Activated T-helper 17 cell treated with anti-CD3 and anti-CD28 coated beads, Interleukin-2, amount 50 U/mL, for 72 hours (primary cell): ENCODE measurements around the gene SEMA4D. TPM values are rescaled to one million over a fixed set of nuclear protein-coding genes. Genes with fewer than 3 reads are reported as not detected.
A peak's percentile ranks its signal among the peaks of the same experiment; 100 is the strongest.

Experiments used
- ATAC-seq: fragments of 150-1000 bp; cut with Tn5 transposase; replicated peaks from 2 replicates; pipeline ENCODE4 v1.10.0; 2021; ENCODE audit warnings: mild to moderate bottlenecking, moderate library complexity
- H3K27ac Mint-ChIP-seq: one replicate; pipeline ENCODE4 v1.8.0; 2022; ENCODE audit warnings: mixed read lengths
- H3K27me3 Mint-ChIP-seq: one replicate; pipeline ENCODE4 v1.8.0; 2022; ENCODE audit warnings: mixed read lengths
- H3K36me3 Mint-ChIP-seq: one replicate; pipeline ENCODE4 v1.8.0; 2022; ENCODE audit warnings: low read depth, mild to moderate bottlenecking, mixed read lengths
- H3K4me1 Mint-ChIP-seq: one replicate; pipeline ENCODE4 v1.8.0; 2022; ENCODE audit warnings: mixed read lengths
- H3K4me3 Mint-ChIP-seq: one replicate; pipeline ENCODE4 v1.8.0; 2022; ENCODE audit warnings: mild to moderate bottlenecking, mixed read lengths
- H3K9me3 Mint-ChIP-seq: one replicate; pipeline ENCODE4 v1.8.0; 2022; ENCODE audit warnings: mixed read lengths
- total RNA-seq, 2 donors: library from RNA; stranded (reverse); gene quantifications; one replicate each; pipeline ENCODE4 v1.2.3, GENCODE V29; 2022

Gene SEMA4D
- total RNA-seq, 2 donors from 2014 or later = 167 to 263 TPM

GRCh38 chr9:89398621-89399020 lies 99.3 kb downstream of the SEMA4D start:
- Mint-ChIP-seq H3K4me3 (no peak overlapping the region), H3K36me3 (peaks cover 100% of the 10 kb centered on the region), H3K27me3 (no peaks in the 10 kb centered on the region), H3K27ac (peak overlapping the region; percentile 63), H3K4me1 (peaks cover 15% of the 10 kb centered on the region), H3K9me3 (no peaks in the 10 kb centered on the region)
- no peak for ATAC-seq

- Mint-ChIP-seq H3K27ac (peak overlapping the region; percentile 63), H3K36me3 (peaks cover 100% of the 10 kb centered on the region), H3K27me3 (no peaks in the 10 kb centered on the region), H3K4me1 (peaks cover 16% of the 10 kb centered on the region), H3K4me3 (no peak overlapping the region), H3K9me3 (no peaks in the 10 kb centered on the region)
- no peak for ATAC-seq
Observed at GRCh38 chr9:89397471-89397870, 100.4 kb downstream of the SEMA4D start.

- ATAC-seq = no peak
- no peaks in the 10 kb centered on the region for H3K27me3 Mint-ChIP-seq
- H3K36me3 Mint-ChIP-seq = peaks cover 100% of the 10 kb centered on the region
- H3K4me3 Mint-ChIP-seq = no peak overlapping the region
- no peak overlapping the region for H3K27ac Mint-ChIP-seq
- H3K9me3 Mint-ChIP-seq = no peaks in the 10 kb centered on the region
- H3K4me1 Mint-ChIP-seq = peaks cover 14% of the 10 kb centered on the region
Observed at GRCh38 chr9:89395931-89396710, 101.8 kb downstream of the SEMA4D start.

- H3K4me3 Mint-ChIP-seq = no peak overlapping the region
- no peak for ATAC-seq
- no peaks in the 10 kb centered on the region for H3K27me3 Mint-ChIP-seq
- H3K36me3 Mint-ChIP-seq = peaks cover 100% of the 10 kb centered on the region
- no peaks in the 10 kb centered on the region for H3K9me3 Mint-ChIP-seq
- peaks cover 6% of the 10 kb centered on the region for H3K4me1 Mint-ChIP-seq
- peak overlapping the region; percentile 85 for H3K27ac Mint-ChIP-seq
Observed at GRCh38 chr9:89394412-89394811, 103.5 kb downstream of the SEMA4D start.

GRCh38 chr9:89391585-89391984 lies 106.3 kb downstream of the SEMA4D start:
- H3K36me3 Mint-ChIP-seq = peaks cover 100% of the 10 kb centered on the region

GRCh38 chr9:89390578-89391116 lies 107.3 kb downstream of the SEMA4D start:
- Mint-ChIP-seq H3K27me3 (no peaks in the 10 kb centered on the region), H3K36me3 (peaks cover 100% of the 10 kb centered on the region), H3K4me3 (no peak overlapping the region), H3K4me1 (peaks cover 6% of the 10 kb centered on the region), H3K9me3 (no peaks in the 10 kb centered on the region), H3K27ac (peak overlapping the region; percentile 43)
- ATAC-seq = no peak

More at GRCh38 chr9:89391585-89391984, 106.3 kb downstream of the SEMA4D start:
- no peaks in the 10 kb centered on the region for H3K27me3 Mint-ChIP-seq
- no peak overlapping the region for H3K4me3 Mint-ChIP-seq
- H3K4me1 Mint-ChIP-seq = peaks cover 6% of the 10 kb centered on the region
- H3K27ac Mint-ChIP-seq = peak overlapping the region; percentile 41
- ATAC-seq = no peak
- no peaks in the 10 kb centered on the region for H3K9me3 Mint-ChIP-seq

- H3K9me3 Mint-ChIP-seq = no peaks in the 10 kb centered on the region
- H3K36me3 Mint-ChIP-seq = peaks cover 100% of the 10 kb centered on the region
- peak overlapping the region; percentile 43 for H3K27ac Mint-ChIP-seq
- no peak overlapping the region for H3K4me3 Mint-ChIP-seq
- no peaks in the 10 kb centered on the region for H3K27me3 Mint-ChIP-seq
- peaks cover 6% of the 10 kb centered on the region for H3K4me1 Mint-ChIP-seq
- no peak for ATAC-seq
Observed at GRCh38 chr9:89390068-89390555, 107.8 kb downstream of the SEMA4D start.

- H3K9me3 Mint-ChIP-seq = no peaks in the 10 kb centered on the region
- no peak for ATAC-seq
- H3K36me3 Mint-ChIP-seq = peaks cover 98% of the 10 kb centered on the region
- peaks cover 10% of the 10 kb centered on the region for H3K4me1 Mint-ChIP-seq
- no peak overlapping the region for H3K4me3 Mint-ChIP-seq
- no peaks in the 10 kb centered on the region for H3K27me3 Mint-ChIP-seq
- no peak overlapping the region for H3K27ac Mint-ChIP-seq
Observed at GRCh38 chr9:89388868-89389177, 109.1 kb downstream of the SEMA4D start.

GRCh38 chr9:89388084-89388867 lies 109.6 kb downstream of the SEMA4D start:
- H3K36me3 Mint-ChIP-seq = peaks cover 98% of the 10 kb centered on the region
- no peak overlapping the region for H3K27ac Mint-ChIP-seq
- peaks cover 9% of the 10 kb centered on the region for H3K4me1 Mint-ChIP-seq
- no peak for ATAC-seq
- H3K9me3 Mint-ChIP-seq = no peaks in the 10 kb centered on the region
- no peaks in the 10 kb centered on the region for H3K27me3 Mint-ChIP-seq
- no peak overlapping the region for H3K4me3 Mint-ChIP-seq

- H3K27me3 Mint-ChIP-seq = no peaks in the 10 kb centered on the region
- no peak for ATAC-seq
- H3K9me3 Mint-ChIP-seq = no peaks in the 10 kb centered on the region
- H3K36me3 Mint-ChIP-seq = peaks cover 98% of the 10 kb centered on the region
- no peak overlapping the region for H3K4me3 Mint-ChIP-seq
- H3K27ac Mint-ChIP-seq = no peak overlapping the region
- H3K4me1 Mint-ChIP-seq = peaks cover 17% of the 10 kb centered on the region
Observed at GRCh38 chr9:89387197-89387849, 110.6 kb downstream of the SEMA4D start.

- Mint-ChIP-seq H3K9me3 (no peaks in the 10 kb centered on the region), H3K4me1 (peaks cover 20% of the 10 kb centered on the region), H3K36me3 (peaks cover 98% of the 10 kb centered on the region), H3K27ac (peak overlapping the region; percentile 33), H3K27me3 (no peaks in the 10 kb centered on the region), H3K4me3 (no peak overlapping the region)
- ATAC-seq = no peak
Observed at GRCh38 chr9:89386797-89387196, 111.1 kb downstream of the SEMA4D start.

- H3K36me3 Mint-ChIP-seq = peaks cover 98% of the 10 kb centered on the region
- no peak for ATAC-seq
- no peaks in the 10 kb centered on the region for H3K9me3 Mint-ChIP-seq
- H3K27me3 Mint-ChIP-seq = no peaks in the 10 kb centered on the region
- H3K4me1 Mint-ChIP-seq = peaks cover 24% of the 10 kb centered on the region
- H3K27ac Mint-ChIP-seq = peak overlapping the region; percentile 33
- H3K4me3 Mint-ChIP-seq = no peak overlapping the region
Observed at GRCh38 chr9:89386206-89386605, 111.7 kb downstream of the SEMA4D start.

GRCh38 chr9:89384783-89385182 lies 113.1 kb downstream of the SEMA4D start:
- Mint-ChIP-seq H3K36me3 (peaks cover 98% of the 10 kb centered on the region), H3K27me3 (no peaks in the 10 kb centered on the region), H3K9me3 (no peaks in the 10 kb centered on the region), H3K4me1 (peaks cover 24% of the 10 kb centered on the region), H3K4me3 (no peak overlapping the region), H3K27ac (peak overlapping the region; percentile 74)
- no peak for ATAC-seq

- Mint-ChIP-seq H3K27ac (peak overlapping the region; percentile 53), H3K36me3 (peaks cover 98% of the 10 kb centered on the region), H3K27me3 (no peaks in the 10 kb centered on the region), H3K4me1 (peaks cover 24% of the 10 kb centered on the region), H3K4me3 (no peak overlapping the region), H3K9me3 (no peaks in the 10 kb centered on the region)
- ATAC-seq = no peak
Observed at GRCh38 chr9:89383721-89384300, 114.1 kb downstream of the SEMA4D start.
